GM19438 (cell line): ENCODE measurements around the gene CYP11A1.

ENCODE experiments used
- ATAC-seq: cut with Tn5 transposase; IDR thresholded peaks from one replicate; pipeline ENCODE4 v1.9.1; 2021; ENCODE audit warnings: low read depth; ENCODE audit not compliant: unreplicated experiment

The CYP11A1 gene

DNA sequence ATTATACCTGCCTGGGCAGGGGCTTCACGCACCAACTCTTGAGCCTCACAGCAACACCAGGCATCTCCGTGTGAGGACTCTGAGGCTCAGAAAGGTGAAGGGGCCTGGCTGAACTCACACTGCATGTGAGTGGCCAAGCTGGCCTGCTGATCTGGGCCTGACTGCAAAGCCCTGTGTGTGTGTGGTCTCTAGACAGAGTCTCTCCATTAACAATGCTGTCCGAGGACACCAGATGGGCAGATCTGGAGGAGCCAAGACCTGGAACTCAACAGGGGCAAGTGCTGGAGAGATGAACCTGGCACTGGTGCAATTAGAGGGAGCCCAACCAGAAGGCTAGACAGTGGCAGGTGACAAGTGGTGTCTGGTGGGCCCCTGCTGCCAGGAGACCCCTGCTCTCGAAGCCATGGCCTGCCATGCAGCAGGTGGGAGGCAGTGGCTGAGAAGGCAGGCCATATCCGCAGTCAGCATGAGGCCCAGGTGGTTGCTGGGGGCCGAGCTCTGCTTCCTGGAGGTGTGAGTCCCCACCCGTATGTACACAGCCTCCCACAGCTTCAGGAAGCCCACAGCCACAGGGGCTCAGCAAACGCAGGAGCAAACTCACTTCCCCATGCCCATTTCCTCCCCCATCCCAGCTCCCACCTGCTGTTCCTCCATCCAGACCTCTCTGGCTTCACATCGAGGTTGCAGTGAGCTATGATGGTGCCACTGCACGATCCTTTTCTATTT, 39.0 kb downstream of the CYP11A1 start:
- no peak for ATAC-seq

DNA sequence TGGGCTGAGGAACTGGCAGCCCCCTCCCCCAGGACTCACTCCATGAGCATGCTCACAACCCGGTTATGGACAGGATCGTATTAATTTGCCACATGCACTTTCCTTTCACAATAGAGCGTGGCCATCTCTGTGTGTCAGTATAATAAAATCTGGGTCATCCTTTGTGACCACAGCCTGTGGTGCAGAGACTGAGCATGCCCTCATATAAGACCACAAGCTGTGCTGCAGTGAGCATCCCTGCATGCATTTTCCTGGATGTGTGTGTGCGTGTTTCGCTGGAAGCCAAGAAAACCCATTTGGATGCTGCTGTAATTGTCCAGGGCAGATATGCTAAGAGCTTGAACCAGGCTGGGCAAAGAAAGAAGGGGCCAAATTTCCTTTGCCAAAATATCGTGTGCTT, 39.7 kb downstream of the CYP11A1 start:
- ATAC-seq = no peak

- ATAC-seq = no peak
Observed at GRCh38 chr15:74326746-74327145, 40.7 kb downstream of the CYP11A1 start.

DNA sequence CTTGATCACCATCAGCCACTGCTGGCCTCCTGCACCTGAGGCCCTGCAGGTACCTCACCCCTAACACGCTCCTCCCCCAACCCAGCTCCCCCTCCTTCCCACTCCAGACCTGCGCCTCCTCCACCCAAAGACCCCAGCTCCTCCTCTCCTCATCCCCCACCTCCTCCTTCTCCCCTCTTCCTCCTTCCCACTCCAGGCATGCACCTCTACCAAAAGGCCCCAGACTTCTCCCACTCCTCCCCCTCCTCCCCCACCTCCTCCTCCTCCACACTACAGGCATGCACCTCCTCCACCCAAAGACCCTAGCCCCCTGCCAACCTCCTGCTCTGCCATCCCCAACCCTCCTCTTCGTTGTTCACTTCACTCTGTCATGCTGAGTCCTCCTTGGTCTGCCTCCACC, 42.7 kb downstream of the CYP11A1 start:
- no peak for ATAC-seq

- ATAC-seq = no peak
Observed at GRCh38 chr15:74322558-74323180, 44.8 kb downstream of the CYP11A1 start.

DNA sequence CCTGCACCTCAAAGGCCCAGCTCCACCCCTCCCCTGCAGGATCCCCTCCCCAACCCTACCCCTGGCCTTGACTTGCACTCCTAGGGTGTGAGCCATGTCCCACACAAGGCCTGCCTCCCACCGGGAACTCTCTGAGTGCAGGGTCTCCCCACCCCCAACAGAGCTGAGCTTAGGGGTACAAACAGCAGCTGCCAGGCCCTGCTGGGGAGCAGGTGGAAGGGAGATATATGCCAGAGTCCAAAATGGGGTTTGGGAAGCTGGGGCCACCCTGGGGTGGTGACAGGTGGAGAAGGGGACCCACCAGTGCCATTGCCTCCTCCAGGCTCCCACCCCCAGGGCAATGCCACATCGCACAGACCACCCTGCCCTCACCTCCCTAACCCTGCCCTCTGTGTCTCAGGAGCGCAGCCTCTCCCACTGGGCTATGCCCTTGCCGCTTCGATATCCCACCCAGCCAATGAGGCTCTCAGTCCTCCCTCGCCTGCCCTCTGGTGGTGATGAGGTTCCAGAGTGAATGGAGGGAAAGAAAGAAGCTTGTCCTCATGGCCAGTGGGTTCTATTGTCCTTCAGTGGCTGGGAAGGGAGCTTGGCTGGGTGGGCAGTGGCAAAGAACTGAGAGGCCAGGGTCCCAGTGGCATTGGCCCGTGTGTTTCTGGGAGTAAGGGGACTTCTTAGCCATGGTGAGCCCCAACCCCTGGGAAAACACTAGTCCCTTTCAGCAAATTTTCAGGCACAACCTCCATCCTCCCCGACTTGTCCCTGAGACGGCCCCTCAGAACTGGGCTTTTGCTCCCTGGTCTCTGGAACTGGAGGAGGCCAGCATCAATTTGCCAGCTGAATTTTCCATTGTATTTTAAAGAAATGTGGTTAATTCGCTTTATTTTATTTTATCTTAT, 46.8 kb downstream of the CYP11A1 start:
- ATAC-seq = no peak

- ATAC-seq = no peak
Observed at GRCh38 chr15:74319596-74320351, 47.7 kb downstream of the CYP11A1 start.

DNA sequence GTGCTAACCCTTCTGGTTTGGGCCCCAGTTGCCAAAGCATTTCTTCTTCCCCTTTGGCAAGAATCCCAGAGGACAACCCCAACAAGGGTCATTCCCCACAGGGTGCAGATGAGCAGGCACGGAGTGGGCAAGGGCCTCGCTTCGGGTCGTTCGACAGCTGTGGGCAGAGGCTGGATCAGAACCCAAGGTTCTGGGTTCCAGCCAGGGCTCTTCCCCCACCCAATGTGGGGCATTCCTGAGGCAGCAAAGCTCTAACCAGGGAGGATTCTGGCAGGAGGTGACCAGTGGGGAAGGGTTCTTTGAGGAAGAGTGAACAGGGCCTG, 48.3 kb downstream of the CYP11A1 start:
- ATAC-seq = no peak

DNA sequence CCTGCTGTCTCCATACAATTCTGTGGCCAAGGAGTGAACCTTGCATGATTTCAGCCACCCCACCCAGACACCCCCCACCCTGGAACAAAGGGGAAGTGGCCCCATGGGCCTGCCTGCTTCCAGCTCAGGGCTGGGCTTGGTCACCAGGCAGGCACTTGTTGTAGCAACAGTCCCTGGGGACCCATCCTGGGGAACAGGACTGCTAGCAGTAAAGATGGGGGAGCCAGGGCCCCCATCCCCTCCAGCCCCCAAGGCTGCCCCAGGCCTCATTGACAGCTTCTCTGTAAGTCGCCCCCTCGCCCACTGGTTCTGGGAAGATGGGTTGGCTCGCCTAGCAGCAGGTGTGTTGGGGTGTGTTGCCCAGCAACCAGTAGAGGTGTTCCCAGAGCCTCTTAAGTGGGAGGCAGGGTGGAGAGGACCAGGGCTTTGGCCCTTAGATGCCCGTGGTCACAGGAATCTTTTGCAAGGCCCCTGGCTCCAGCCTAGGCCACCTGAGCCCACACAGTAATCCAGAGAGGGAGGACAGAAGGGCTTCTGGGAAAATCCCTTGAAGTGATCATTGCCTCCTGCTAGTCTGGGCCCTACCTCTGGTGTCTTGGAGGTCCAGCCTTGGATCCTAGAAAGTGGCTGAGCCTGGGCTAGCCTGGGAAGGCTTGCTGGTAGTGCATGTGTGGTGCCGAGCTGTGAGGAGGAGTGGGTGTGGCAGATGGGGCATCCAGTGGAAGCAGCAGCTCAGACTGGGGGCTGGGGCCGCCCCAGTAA, 48.9 kb downstream of the CYP11A1 start:
- ATAC-seq = no peak

DNA sequence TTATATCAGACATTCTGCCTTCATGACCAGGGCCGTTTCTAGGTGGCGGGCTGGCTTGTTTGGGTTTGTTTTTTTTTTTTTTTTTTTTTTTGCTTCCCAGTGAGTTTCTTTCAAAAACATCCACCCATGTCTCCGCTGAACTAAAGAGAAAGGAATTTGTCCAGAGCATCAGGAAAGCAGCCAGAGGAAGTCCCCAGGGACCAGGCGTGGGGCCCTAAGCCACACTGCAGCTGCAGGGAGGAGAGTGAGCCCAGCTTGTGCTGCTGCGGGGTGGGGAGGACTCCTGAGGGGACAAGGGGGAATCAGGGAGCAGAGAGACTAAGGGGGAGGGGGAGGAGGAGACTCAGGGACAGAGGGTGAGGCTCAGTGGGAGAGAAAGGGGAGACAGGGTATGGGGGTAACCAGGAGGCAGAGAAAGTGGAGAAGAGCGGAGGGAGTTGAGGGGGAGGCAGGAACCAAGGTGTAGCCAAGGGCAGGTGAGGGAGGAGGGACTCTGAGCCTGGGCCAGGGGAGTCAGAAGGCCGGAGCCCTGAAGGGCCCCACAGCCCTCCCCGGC, 49.5 kb downstream of the CYP11A1 start:
- no peak for ATAC-seq

DNA sequence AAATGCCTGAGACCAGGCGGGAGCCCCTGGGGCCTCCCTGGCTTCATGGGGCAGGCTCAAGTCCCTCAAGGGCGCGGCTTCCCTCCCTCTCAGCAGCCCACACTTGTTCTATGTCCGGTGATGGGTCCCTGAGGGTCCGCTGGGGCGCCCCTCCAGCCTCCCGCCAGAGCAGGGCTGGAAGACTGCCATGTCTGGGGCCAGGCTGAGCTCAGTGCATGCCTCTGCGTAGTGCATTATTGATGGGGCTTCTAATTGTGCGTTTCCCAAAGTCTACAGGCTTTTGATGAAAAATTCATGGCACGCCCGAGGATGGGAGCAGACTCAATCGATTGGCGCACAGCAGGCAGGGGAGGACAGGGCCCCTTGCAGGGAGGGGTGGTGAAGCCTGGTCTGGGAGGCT, 51.3 kb downstream of the CYP11A1 start:
- ATAC-seq = no peak

- ATAC-seq = peak; percentile 80
Observed at GRCh38 chr15:74315626-74316025, 51.8 kb downstream of the CYP11A1 start.

DNA sequence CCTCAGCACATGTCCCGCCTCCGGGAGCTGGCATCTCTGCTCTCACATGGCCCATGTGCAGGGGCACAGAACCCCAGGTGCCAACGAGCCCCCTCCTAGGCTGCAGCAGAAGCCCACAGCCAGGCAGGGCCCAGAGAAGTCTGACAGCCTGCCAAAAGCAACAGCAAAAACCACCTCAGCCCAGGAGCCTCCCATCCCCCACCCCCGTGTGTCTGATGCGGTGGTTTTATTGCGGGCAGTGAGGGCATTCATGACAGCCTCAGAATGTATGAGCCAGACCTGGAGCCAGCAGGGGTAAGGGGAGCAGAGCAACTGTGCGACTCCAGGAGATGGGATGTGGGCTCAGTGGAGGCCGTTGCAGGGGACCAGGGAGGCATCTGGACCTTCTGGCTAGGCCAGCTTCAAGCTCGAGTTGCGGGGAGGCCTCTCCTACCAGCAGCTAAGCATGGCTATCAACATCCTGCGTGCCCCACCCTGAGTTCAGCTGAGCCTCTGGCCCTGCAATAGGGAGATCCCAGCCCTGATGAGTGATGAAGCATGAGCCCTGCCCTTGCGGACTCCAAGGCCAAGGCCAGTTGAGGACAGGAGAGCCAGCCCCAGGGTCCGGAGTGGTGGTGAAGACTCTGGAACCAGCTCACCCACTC, 52.5 kb downstream of the CYP11A1 start:
- ATAC-seq = no peak

DNA sequence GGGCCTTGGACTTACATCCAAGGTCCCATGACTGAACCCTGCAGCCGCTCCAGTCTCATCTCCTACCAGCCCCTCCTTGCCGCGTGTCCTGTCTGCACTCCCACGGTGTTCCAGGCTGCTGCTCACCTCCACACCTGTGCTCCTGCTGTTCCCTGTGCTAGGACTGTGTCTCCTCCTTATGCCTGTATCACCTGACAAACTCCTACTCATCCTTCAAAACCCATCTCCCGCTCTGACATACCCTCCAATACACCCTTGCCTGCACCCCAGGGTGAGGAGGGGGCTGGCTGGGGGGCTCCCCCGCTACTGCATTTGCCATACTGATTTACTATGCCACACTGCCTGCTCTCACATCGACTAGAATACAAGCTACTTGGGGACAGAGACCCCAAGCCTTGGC, 53.6 kb downstream of the CYP11A1 start:
- ATAC-seq = no peak

- ATAC-seq = no peak
Observed at GRCh38 chr15:74312445-74313007, 54.9 kb downstream of the CYP11A1 start.

DNA sequence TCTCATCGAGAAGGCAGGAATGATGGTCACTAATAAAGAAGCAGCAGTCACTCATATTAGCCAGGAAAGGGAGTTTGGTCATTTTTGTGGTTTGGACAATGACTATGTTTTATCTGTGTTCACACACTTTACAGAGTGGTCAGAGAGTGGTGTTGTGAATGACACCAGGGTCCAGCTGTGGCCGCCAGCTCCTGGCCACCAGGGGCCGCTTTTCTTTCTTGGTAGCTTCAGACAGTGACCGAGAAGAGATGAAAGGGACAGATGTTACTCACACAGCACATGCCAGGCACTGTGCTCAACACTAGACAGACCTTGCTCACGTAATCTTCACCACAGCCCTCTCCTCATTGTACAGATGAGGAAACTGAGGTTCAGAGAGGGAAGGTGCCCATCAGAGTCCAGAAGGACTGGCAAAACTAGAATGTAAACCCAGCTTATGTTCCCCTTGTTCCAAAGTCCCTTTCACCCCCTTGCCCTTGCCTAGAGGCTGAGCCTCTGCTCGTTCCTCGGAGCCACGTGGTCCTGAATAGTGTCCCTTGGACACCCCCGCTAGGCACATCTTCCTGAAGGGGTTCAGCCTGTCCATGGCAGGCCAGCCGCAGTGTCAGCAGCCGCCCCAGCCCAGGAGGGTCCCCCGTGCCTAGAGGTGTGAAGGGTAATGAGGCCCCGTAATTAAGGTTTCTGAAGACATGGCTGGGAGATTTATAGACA, 55.6 kb downstream of the CYP11A1 start:
- ATAC-seq = no peak

GRCh38 chr15:74307827-74308811, 59.3 kb downstream of the CYP11A1 start:
- no peak for ATAC-seq
